ENCODE measurements around the gene ARFGEF2. TPM values are rescaled to one million over a fixed set of nuclear protein-coding genes. Genes with fewer than 3 reads are reported as not detected.

The ARFGEF2 gene
- total and polyA plus RNA-seq, 2 of the 8 experiments (the other 6 are each of a cell fraction or from before 2014, with no cell fraction given), result 8.1 to 21.8 TPM

GRCh38 chr20:48910347-48910781, 11.1 kb upstream of the ARFGEF2 start:
- Histone ChIP-seq H3K4me3 (ENCODE audit: extremely low read depth in 1 of 4, insufficient read depth in 2 of 4, low read depth in 3 of 4, low read length in 4 of 4) (no peak overlapping the region), H3K4ac (replicated peaks; ENCODE audit: insufficient read length, low read depth, low read length) (no peak overlapping the region), H3K4me2 (ENCODE audit: insufficient read depth in 1 of 2, low read depth in 2 of 2, low read length in 2 of 2) (no peak overlapping the region), H4K91ac (replicated peaks; ENCODE audit: insufficient read length, low read length) (no peak overlapping the region), H3K27ac (ENCODE audit: low read depth, low read length) (no peak overlapping the region), H4K20me1 (replicated peaks in 1 of 2; ENCODE audit: control insufficient read depth in 1 of 2, insufficient read depth in 2 of 2, low read length in 2 of 2) (no peaks in the 10 kb centered on the region), H3K56ac (replicated peaks; ENCODE audit: insufficient read length, low read depth, low read length) (no peak overlapping the region), H3K23me2 (ENCODE audit: low read depth, low read length) (no peaks in the 10 kb centered on the region), H3K23ac (ENCODE audit: insufficient read length) (no peak overlapping the region), H3K79me1 (ENCODE audit: low read depth, low read length) (no peaks in the 10 kb centered on the region), H3K14ac (ENCODE audit: insufficient read length) (no peak overlapping the region), H4K5ac (ENCODE audit: insufficient read length, low read depth, low read length) (no peak overlapping the region), H3K27me3 (replicated peaks in 1 of 4; ENCODE audit: control insufficient read depth in 3 of 4, extremely low read depth in 1 of 4, insufficient read depth in 3 of 4, low read length in 3 of 4) (no peaks in the 10 kb centered on the region; a peak in 1 of 7 replicates), H3K4me1 (replicated peaks in 1 of 4; ENCODE audit: control insufficient read depth in 3 of 4, insufficient read depth in 4 of 4, low read length in 3 of 4) (no peaks in the 10 kb centered on the region), H2BK12ac (ENCODE audit: low read depth, low read length) (no peak overlapping the region), H2BK5ac (ENCODE audit: low read depth, low read length) (no peak overlapping the region), H4K8ac (ENCODE audit: extremely low read depth, insufficient read depth, low read length) (no peak overlapping the region), H2AFZ (ENCODE audit: low read length) (no peak overlapping the region), H2BK120ac (replicated peaks; ENCODE audit: low read depth, low read length) (no peak overlapping the region), H3K36me3 (ENCODE audit: control insufficient read depth in 2 of 4, insufficient read depth in 4 of 4, low read length in 3 of 4) (no peaks in the 10 kb centered on the region), H2AK5ac (ENCODE audit: low read depth, low read length) (no peak overlapping the region), H2BK15ac (ENCODE audit: low read length) (no peak overlapping the region), H3K9me3 (ENCODE audit: insufficient read depth in 2 of 2, low read depth in 1 of 2, low read length in 1 of 2) (peaks cover 0 to 5% of the 10 kb centered on the region in 2 experiments; a peak in 1 of 4 replicates), H3K9ac (replicated peaks in 1 of 4; ENCODE audit: extremely low read depth in 1 of 4, low read depth in 3 of 4, low read length in 3 of 4) (no peak overlapping the region), H3K18ac (ENCODE audit: extremely low read depth, low read length) (no peak overlapping the region), H3K79me2 (ENCODE audit: control insufficient read depth in 1 of 2, insufficient read depth in 2 of 2, low read length in 2 of 2) (no peaks in the 10 kb centered on the region), H2BK20ac (ENCODE audit: low read length) (no peak overlapping the region)
- POLR2A ChIA-PET (ENCODE audit: partially characterized antibody), result interaction anchor here (1.2 kb wide), 1 partner anchor 12 kb away, joined by 3 read pairs; no protein-coding TSS in a partner anchor
- FAIRE-seq (no peak), DNase-seq (ENCODE audit: low read depth in 1 of 2, low spot score in 2 of 2) (no peak)
- 85% methylated on average over 7 of the region's 7 CpGs; no CpG with 5 or more reads in 1 of the 2 experiments for WGBS, 2 experiments (ENCODE audit: extremely low coverage in 1 of 2, insufficient coverage in 1 of 2, insufficient read length in 1 of 2, insufficient replicate concordance in 2 of 2, low coverage in 1 of 2, low lambda C conversion rate in 2 of 2, missing lambda C conversion rate in 1 of 2)
- CTCF ChIA-PET (ENCODE audit: partially characterized antibody), result interaction anchor here (0.6 to 10.2 kb wide), 4 partner anchors 12 to 253 kb away, joined by 3 to 163 read pairs (median 4); no protein-coding TSS in a partner anchor
- no peak for TF ChIP-seq KDM1A (IDR thresholded peaks at IDR 0.05; ENCODE audit: borderline replicate concordance, low read length)
- no peak for TF ChIP-seq SUZ12 (IDR thresholded peaks at IDR 0.05; ENCODE audit: low read length)
- no peak for TF ChIP-seq HDAC2 (IDR thresholded peaks at IDR 0.05; ENCODE audit: borderline replicate concordance in 1 of 2, low read depth in 2 of 2, low read length in 2 of 2)
- TF ChIP-seq E2F6 (IDR thresholded peaks at IDR 0.05), result no peak
- no peak for TF ChIP-seq EZH2 (IDR thresholded peaks at IDR 0.05; ENCODE audit: low read depth, low read length, severe bottlenecking)
- no peak for TF ChIP-seq POLR2AphosphoS5 (IDR thresholded peaks at IDR 0.05; ENCODE audit: low read depth, low read length)

All from H1 (cell line).